ENCODE measurements around the gene LPGAT1.

LPGAT1 gene

DNA sequence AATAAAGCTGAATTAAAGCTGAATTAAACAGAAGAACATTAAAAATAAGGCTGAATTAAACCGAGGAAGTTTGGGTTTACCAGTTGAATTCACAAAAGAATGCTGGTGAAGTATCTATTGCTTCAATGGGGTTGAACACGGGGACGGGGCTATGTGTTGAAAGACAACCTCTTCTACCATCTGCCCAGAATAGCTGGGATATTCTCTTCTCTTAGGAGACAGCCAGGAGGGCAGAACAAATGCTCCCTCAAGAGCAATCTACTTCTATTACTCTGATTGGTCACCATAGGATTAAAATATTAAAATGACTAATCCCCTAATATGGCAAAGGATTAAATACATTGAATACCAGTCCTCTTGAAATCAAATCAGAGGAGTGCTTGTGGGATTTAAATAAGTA, 68.4 kb downstream of the LPGAT1 start:
- DNase-seq (ENCODE audit: low spot score): no peak

DNA sequence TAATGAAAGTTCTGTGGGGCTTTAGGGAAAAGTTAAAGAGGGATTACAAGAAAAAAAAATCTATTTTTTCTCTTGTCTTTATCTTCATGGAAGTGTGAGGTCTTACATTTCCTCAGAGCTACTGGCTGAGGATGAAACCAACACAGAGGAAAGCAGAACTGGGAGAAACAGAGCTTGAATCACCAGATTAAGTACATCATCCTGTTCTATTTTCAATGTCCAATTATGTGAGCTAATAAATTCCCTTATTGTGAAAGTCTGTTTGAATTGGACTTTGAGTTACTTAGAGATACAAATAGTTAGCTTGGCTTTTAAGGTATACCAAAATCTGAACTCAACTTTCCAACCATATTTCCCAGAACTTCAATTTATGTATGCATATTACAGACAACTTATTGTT, 69.2 kb downstream of the LPGAT1 start:
- DNase-seq (ENCODE audit: low spot score): no peak

DNA sequence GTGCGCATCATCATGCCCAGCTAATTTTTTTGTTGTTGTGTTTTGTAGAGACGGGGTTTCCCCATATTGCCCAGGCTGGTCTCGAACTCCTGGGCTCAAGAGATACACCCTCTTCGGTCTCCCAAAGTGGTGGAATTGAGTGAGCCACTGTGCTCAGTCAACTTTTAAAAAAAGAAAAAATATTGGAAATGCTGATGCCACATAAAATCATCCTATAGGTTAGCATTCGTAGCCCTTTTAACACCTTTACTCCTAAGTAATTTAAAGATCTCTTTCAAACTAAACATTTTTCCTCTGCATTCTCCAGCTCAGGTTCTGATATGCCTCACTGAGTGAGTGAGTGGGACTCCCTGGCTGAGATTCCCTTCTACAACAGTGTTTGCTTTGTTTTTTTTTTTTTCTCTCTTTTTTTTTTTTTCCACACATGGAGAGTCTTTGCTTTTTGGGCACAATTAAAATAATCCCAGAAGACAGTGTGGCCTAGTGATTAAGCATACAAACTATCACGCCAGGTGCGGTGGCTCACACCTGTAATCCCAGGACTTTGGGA, 74.0 kb downstream of the LPGAT1 start:
- DNase-seq (ENCODE audit: low spot score): no peak

DNA sequence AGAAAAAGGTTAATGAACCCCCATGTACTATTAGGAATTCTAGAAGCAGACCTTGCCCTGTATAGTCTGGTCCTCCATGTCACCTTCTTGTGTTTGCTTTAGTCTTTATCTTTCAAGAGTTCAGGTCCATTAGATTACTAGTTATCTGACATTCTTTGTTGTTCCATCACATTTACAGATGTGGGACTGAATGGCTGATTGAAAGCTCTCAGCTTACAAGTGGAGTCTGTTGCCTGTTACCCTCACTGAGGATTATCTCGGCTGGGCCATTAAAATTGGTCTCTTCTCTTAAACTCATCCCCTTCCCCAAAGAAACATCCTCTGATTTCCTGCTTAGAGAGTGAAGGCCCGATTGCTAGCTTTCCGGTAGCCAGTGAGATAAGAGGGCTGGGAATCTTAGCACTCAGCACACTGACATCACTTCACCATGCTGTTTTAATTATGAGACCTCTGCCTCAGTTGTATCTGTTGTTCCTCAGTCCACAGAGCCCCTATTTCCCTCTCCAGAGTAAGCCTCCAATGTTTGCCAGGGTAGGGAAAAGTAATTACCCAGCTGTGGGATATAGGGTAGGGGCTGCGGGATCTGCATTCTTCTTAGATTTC, 76.8 kb downstream of the LPGAT1 start:
- DNase-seq (ENCODE audit: low spot score): no peak

DNA sequence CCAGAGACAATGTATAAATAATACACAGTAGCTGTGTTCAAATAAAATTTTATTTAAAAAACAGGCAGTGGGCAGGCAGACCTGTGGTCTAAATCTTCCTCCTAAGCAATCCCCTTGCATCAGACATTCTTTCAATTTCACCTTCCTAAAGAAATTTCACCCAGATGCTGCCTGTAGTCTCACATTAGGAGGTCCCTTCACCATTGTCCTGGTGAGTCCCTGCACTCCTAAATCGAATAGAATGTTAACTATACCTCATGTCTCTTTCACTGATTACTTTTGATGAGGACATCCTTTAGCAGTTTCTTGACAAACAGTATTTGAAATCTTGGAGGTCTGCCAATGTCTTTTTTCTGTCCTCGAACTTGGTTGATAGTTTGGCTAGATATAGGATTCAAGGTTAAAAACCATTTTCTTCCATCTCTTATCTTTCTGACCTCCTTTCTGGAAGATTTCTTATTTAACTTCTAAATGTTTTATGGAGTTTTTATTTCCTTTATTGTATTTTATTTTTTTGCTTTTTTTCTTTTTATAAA, 77.5 kb downstream of the LPGAT1 start:
- DNase-seq (ENCODE audit: low spot score): no peak

DNA sequence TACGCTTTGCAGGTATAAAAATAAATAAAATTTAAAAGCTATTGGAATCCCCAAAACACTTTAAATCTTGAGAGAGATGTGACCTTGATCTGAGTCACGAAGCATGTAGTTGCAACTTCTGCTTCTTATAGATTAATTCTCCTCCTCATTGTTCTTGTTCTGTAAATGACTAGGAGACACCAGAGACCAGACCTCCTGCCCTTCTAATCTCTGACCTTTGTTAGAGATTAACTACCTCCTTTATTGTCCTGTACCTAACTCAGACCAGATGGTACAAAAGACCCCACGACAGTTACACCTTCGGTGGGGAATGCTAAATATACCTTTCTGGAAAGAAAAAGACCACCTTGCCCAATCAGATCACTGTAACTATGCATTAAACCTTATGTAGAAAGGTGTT, 78.2 kb downstream of the LPGAT1 start:
- DNase-seq (ENCODE audit: low spot score): no peak

DNA sequence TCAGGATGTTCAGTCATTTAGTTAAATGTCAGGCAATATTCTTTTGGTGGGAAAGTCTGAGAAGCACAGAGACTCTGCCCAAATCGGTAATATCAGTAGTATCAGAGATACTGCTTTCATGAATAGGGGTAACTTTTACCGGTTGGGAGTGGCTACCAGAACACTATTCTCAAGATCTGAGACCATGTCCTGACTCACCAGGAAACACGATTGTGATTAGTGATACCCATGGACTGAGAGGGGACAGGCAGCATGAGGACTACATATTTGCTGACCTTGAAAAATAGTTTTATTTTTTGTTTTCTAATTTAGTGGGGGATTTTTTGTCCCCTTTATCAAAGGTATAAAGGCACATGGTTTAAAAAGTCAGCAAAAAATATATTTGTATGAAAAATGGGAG, 79.1 kb downstream of the LPGAT1 start:
- DNase-seq (ENCODE audit: low spot score): no peak

DNA sequence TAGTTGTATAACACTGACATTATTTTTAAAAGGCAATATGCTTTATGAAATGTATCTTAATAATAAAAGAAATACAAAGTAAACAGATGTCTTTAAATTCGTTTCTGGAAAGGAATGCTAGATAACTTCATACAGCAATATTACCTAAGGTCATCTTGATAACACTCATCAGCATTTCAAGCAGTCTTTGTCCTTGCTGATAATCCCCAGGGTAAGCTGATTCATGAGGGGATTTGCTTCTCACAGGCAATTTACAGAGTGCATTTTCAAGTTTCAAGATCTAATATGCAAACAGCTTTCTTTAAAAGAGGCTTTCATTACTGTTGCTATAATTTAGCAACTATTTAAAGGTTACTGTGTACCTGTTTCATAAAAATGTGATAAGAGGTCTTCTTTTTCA, 80.0 kb downstream of the LPGAT1 start:
- no peak for DNase-seq (ENCODE audit: low spot score)

DNA sequence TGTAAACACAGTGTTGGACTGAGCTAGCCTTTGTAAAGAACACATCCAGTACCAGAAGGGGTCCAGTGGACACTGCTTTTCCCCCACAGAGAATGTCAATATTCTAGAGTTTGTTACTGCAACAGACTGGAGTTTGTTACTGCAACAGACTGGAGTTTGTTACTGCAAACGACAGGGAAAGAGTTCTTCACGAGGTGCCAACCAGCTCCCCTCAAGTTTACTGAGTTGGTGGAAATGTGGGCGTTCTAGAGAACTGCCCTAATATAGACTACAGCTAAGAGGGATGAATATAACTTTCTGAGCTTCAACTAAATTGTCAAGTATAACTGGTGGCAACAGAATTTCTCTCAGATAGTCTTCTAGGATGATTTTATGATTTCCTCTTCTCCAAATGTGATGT, 81.3 kb downstream of the LPGAT1 start:
- DNase-seq (ENCODE audit: low spot score): no peak

DNA sequence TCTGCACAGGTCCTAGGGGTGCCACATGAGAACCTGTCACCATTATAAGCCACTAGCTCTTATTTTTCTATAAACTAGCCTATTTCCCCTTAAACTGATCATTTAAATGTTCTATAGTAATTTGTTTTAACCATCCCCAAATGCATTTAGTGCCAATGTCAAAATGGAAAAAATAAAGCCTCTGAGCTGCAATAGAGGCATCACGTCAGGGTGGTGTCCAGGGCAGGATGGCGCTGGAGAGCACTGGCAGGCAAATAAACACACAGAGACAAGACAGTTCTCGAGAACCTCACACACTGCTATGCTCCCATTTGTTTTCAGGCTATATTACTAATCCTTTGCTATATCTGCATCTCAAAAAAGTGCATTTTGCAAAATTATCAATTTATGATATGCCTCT, 81.8 kb downstream of the LPGAT1 start:
- no peak for DNase-seq (ENCODE audit: low spot score)

DNA sequence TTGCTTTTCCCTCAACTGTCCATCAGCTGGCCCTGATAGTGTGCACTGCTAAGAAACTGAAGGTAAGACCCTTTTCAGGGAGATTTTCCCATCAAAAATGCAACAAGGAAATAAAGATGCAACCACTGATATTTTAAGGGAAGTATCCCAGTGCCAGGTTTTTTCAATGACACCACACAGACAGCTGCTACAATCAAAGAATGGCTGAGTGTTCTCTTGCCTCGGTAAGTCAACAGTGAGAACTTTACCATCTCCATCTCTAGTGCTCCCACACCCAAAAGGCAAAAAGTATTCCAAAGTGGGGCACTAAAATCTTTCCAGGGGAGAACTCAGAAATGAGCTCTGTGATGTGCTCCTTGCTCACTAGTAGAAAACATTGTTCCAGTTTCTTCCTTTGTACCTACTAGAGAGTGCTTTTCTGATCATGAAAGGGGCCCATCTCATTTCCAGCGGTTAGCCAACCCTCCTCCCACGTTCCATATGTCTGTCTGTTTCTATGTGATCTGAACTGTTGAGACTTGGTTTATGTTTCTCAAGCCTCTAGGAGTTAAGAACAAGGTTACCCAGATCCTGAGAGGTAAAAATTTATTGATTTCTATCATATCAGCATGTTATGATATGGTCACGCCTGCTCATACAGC, 87.6 kb downstream of the LPGAT1 start:
- no peak for DNase-seq (ENCODE audit: low spot score)

DNA sequence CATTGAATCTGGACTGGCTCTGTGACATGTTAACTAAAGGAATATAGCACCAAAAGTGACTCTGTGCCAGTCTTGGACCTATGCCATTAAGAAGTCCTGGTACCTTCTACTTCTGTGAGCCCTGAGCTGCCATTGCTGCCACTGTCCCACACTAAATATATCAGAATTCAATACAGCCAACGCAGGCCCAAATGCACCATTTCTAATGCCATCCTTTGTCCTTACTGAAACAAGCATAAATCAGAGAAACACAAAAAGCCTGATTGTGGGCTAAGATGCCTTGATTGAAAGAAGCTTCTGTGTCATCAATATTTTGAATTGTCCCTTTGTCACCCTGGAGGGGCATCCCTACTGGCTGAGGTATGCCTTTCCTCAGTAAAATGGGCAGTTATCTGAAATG, 88.3 kb downstream of the LPGAT1 start:
- no peak for DNase-seq (ENCODE audit: low spot score)

DNA sequence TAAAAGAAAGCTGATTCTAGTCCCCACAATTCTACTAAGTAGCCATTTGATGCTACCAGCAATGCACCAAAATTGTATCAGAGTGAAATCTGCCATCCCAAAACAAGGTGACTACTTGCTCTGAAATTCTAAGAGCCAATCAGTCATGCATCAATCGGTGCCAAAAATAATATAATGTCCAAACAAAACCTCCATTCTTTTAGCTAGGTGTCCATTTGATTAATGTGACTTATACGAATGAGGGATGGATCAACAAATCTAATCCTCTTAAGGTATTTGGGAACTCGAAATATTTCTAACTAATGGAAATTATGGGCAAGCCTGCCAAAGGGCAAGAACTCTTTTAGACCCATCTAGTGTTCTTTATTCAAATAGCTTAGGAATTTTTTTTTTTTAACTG, 88.8 kb downstream of the LPGAT1 start:
- DNase-seq (ENCODE audit: low spot score): no peak

DNA sequence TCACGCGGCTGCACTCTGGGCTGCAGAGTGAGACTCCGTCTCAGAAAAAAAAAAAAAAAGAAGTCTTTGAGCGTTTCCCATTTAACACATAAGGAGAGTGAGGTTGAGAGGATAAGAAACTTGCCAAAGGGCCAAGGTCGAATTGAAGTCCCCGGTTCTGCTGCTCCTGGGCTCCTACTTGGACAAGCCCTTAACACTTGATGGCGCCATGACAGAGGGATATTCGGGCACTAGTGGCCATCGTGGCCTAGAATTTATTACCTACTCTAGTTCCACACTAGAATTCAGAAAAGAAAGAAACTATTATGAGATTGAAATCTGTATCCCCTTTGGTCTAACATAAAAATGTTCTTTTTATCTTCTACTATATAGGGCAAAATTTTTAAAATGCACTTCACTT, 89.4 kb downstream of the LPGAT1 start:
- DNase-seq (ENCODE audit: low spot score): no peak

DNA sequence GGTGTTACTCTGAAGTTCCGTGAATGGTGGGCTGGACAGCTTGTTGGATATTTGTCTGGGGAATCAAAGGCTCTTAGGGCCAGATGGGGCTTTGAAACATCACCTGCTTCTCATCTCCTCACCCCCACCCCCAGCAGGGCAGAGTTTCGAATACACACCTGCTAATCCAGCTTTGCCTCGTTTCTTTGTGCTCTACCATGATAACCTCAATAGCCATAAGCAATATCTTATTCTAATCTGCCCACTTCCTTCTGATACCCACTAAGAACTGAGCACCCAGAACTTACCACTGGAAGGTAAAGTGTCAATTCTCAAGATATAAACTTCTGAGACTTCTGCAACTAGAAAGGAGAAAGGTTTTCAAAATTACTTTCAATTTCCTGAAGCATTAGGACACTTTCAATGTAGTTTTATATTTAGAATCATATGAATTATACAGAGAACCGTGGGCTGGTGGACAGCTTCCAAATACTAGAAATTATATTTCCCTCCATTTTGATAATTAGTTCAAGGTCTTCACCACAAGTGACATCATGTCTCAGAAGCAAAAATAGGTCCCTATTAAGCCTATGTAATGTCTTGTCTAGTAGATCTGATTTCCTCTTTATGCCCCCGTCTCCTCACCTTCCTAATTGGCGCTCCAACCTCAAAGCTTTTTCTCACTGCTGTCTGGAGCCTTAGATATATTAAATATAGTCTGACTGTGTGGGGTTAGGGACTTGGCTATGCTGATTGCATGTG, 90.7 kb downstream of the LPGAT1 start:
- DNase-seq (ENCODE audit: low spot score): no peak

DNA sequence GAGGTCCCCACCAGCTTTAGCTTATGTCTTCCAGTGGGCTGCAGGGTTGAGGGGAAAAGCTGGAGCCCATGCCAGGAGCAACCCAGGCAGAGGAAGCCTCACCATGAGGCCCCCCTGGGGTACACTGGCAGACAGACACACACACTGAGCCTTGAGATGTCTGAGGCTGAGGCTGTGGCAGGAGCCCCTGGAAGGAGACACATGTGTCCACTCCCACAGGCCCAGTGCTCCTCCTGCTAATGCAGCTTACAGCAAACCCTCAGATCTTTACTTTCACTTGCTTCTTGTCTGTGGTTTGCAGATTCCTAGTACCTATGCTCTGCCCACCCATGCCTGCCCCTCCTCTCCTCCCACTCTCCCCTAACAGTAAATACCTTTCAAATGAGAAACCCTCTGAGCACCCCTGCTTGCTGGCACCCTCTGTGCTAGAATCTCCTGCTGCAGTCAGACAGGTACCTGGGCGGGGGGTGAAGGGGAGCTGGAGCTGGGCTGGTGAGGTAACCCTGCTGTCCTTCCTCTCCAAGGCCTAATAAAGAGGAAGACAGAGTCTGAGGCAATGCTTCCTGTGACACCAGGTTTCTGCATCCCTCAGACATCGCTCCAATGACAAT, 91.8 kb downstream of the LPGAT1 start:
- DNase-seq (ENCODE audit: low spot score): no peak

DNA sequence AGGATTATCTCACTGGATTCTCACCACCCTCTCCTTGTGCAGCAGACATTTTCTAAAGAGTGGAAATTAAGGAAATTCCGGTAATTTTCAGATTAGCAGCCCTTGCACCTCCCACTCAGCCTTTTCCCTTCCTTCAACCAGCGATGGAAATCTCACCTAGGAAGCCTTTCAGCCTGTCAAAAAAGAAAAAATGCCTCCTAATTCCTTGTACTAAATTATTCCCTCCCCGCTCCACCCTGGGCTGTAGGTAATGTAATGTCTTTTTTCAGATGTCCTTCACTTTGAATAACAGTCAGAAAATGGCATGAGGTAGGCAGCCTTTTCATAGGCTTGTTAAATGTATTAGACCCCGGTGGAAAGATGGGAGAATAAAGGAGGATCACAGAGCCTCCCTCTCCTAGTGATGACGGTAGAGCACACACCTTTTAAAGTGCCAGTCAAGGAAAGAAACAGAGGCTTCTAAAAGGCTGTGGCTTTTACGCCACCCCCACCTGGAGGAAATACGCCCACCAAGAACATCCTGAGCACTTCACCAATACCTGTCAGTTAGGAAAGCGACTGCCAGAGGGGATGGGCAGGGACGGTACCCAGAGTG, 92.4 kb downstream of the LPGAT1 start:
- no peak for DNase-seq (ENCODE audit: low spot score)

DNA sequence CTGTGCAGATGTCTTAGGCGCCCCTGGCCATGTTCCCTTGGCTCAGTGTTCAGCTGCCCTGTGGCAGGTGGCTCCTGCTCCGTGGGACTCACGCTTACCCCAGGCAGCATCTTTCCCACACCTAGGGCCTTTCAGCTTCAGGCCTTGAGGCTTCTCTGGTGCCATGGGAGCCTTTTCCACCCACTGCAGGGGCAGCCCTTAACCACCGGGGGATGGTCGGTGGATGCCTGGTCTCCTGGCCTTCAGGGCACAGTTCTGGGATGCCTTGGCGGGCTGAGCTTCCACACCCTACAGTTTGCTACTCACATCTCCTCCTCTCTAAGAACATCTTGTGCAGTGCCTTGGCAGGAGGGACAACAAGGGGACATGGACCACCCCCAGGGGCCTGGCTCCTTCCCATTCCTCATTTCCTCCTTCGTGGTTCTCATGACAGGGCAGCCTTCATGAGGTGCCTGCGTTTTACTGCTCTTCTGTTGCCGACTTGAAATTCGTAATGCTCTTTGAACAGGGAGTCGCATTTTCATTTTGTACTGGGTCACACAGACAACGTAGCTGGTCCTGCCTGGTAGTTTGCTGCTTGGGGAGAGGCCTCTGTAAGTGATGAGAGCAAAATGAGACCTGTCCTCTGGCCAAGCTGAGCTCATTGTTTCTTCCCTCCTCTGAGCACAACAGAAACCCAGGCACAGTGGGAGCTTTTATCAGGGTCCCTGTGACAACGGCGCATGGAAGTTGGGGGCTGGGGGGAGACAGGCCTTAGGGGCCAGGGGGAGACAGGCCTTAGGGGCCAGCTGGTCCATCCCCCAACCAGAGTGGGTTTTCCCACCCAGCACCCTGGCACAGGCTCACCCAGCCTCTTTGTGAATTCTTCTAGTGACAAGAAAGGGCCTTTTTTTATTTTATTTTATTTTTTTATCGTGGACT, 93.2 kb downstream of the LPGAT1 start:
- no peak for DNase-seq (ENCODE audit: low spot score)

DNA sequence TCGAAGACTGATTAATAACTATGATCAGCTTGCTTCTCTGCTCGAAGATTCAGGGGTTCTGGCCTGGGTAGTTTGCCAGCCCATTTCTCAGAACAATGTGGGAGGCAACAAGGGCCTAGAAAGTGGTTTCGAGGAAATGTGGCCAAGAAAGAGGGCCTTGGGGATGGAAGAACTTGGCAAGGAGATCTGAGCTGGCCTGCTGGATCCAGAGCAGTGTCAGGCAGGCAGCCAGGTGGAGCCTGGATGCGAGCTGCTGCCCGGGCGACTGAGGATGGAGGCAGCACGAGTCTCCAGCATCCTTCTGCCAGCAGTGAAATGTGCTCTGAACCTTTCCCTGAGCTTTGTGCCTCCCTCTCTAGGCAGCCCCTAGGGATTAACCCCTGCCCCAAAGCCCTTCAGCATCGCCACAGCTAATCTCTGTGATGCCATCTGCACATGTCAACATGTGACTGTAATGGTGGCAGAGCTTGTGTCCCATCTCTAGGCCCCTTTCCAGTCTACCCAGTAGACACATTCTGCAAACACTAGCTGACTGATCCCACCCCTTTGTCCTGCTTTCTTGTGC, 94.1 kb downstream of the LPGAT1 start:
- no peak for DNase-seq (ENCODE audit: low spot score)

DNA sequence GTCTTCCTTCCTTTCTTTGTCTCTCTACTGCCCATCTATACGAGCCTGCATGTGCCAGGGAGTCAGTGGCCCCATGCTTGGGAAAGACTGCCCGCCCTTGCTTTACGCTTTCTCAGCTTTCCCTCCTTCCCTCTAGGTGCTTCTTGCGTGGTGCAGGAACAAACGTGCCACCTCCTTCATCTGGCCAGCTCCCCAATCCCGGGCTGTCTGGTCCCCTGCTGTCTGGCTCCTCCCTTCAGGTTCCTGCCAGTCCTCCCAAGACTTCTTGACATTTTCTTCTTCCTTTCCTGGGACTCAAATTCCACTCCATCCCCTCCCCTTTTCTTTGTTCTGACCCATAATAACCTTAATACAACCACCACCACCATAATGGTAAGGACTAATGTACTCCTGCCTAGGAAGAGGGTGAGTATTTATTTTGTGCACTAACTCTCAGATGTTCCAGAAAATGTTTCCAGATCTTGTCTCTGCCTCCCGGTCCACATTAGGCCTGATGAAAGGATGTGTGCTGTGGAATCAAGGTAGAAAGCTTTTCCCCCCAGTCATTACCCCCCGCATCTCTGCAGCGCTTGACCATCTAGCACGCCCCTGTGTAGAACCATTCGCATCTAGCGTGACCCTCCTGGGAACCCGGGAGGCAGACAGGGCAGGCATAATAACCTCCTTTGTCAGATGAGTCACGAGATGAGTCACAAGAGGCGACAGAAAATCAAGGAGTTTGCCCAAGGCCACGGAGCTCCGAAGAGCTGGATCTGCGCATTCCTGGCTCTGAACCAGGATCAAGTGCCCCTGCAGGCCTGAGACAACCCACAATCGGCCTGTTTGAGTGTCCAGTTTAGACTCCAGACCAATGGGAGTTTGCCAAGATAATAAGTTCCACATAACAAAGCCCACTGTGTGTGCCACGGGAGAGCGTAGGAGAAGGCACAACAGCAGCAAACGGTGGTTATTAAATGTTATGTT, 95.1 kb downstream of the LPGAT1 start:
- peak; percentile 61 for DNase-seq (ENCODE audit: low spot score)
